Endothelial cell of umbilical vein (primary cell): ENCODE results near the gene BTN3A1. TPM values are rescaled to one million over a fixed set of nuclear protein-coding genes. Genes with fewer than 3 reads are reported as not detected.

ENCODE experiments used
- BruUV-seq: library from RNA; stranded (reverse); fragments of 400-500 nt; replicated peaks from 2 replicates; lab custom pipeline; 2021; lab: Mats Ljungman, UMichigan
- CTCF ChIA-PET: fragments of 300-600, 350-600 bp; sonication (Branson Sonifier 250); formaldehyde crosslinking; loops from one replicate; lab custom pipeline; 2021; ENCODE audit warnings: antibody characterized with exemption, inconsistent platforms; lab: Charles Lee
- POLR2A ChIA-PET: fragments of 300-600, 350-600 bp; sonication (Branson Sonifier 250); formaldehyde crosslinking; loops from one replicate; lab custom pipeline; 2021; ENCODE audit warnings: antibody characterized with exemption, inconsistent platforms; lab: Charles Lee
- DNase-seq: peaks from one replicate; pipeline ENCODE4 v3.0.0-alpha.2; 2011; ENCODE audit warnings: low read depth, low spot score
- FAIRE-seq: peaks from 2 replicates; lab custom pipeline; 2011; peaks lifted over from hg19 to GRCh38; lab: Jason Lieb, UNC
- H2AFZ ChIP-seq: 2 replicates; pipeline ENCODE4 v1.6.0; 2012; ENCODE audit warnings: low read depth, low read length, control low read depth, inconsistent platforms
- H3K27ac ChIP-seq: 2 replicates; pipeline ENCODE4 v1.5.1; 2011; ENCODE audit warnings: low read depth, mild to moderate bottlenecking, control low read depth, low read length, moderate library complexity; ENCODE audit not compliant: insufficient read depth
- H3K27me3 ChIP-seq, 2 experiments: 2 replicates each; pipeline versions ENCODE4 v1.6.0 to v1.6.1; 2011; ENCODE audit warnings: low read length in 2 of 2, mixed read lengths in 1 of 2; ENCODE audit not compliant: control insufficient read depth in 2 of 2, insufficient read depth in 2 of 2
- H3K36me3 ChIP-seq, 2 experiments: 2 replicates in 1 of 2; 3 replicates in 1 of 2; pipeline ENCODE4 v1.5.1; 2011; ENCODE audit warnings: low read length in 2 of 2, mild to moderate bottlenecking in 1 of 2, moderate library complexity in 1 of 2; ENCODE audit not compliant: control insufficient read depth in 2 of 2, insufficient read depth in 2 of 2; ENCODE audit errors: extremely low read depth in 1 of 2
- H3K4me1 ChIP-seq: 3 replicates; pipeline ENCODE4 v1.5.1; 2011; ENCODE audit warnings: mild to moderate bottlenecking, low read length; ENCODE audit not compliant: control insufficient read depth, insufficient read depth; ENCODE audit errors: extremely low read depth
- H3K4me2 ChIP-seq: 2 replicates; pipeline ENCODE4 v1.6.1; 2011; ENCODE audit warnings: low read length, control low read depth, mixed read lengths; ENCODE audit not compliant: insufficient read depth
- H3K4me3 ChIP-seq, 3 experiments: fragments of 200-600 bp in 1 of 3; sonication (generic), shearing (Covaris generic) in 1 of 3; replicated peaks in 1 of 3; 2 replicates each; pipeline ENCODE4 v1.5.1; 2011 to 2016; ENCODE audit warnings: control low read depth in 3 of 3, low read length in 3 of 3, mild to moderate bottlenecking in 2 of 3, inconsistent platforms in 1 of 3, low read depth in 1 of 3, moderate library complexity in 1 of 3; ENCODE audit not compliant: insufficient read depth in 1 of 3
- H3K79me2 ChIP-seq: 2 replicates; pipeline ENCODE4 v1.6.0; 2012; ENCODE audit warnings: low read length, inconsistent platforms; ENCODE audit not compliant: control insufficient read depth, insufficient read depth
- H3K9ac ChIP-seq: replicated peaks from 2 replicates; pipeline ENCODE3; 2011; ENCODE audit warnings: low read length, control low read depth; ENCODE audit not compliant: insufficient read depth; ENCODE audit errors: extremely low read depth
- H3K9me1 ChIP-seq: replicated peaks from 3 replicates; pipeline ENCODE4 v1.6.0; 2011; ENCODE audit warnings: mild to moderate bottlenecking, low read length; ENCODE audit not compliant: control insufficient read depth, insufficient read depth; ENCODE audit errors: extremely low read depth
- H3K9me3 ChIP-seq: replicated peaks from 2 replicates; pipeline ENCODE4 v1.5.1; 2012; ENCODE audit warnings: low read length, inconsistent platforms; ENCODE audit not compliant: control insufficient read depth, insufficient read depth
- H4K20me1 ChIP-seq: replicated peaks from 2 replicates; pipeline ENCODE3; 2011; ENCODE audit warnings: mild to moderate bottlenecking, low read length; ENCODE audit not compliant: control insufficient read depth, insufficient read depth; ENCODE audit errors: extremely low read depth
- CTCF ChIP-seq, 2 donors: IDR thresholded peaks; 1 replicate in 1 of 2; 2 replicates in 1 of 2; pipeline ENCODE4 v1.5.1; 2011; ENCODE audit warnings: low read length in 2 of 2, mild to moderate bottlenecking in 2 of 2, moderate library complexity in 2 of 2, control low read depth in 1 of 2, inconsistent platforms in 1 of 2, low read depth in 1 of 2; ENCODE audit not compliant: insufficient read depth in 1 of 2; ENCODE audit errors: extremely low read depth in 1 of 2
- EZH2 ChIP-seq: IDR thresholded peaks from 2 replicates; pipeline ENCODE4 v1.6.1; 2012; ENCODE audit warnings: borderline replicate concordance, low read depth, mild to moderate bottlenecking, moderate library complexity, low read length, inconsistent platforms; ENCODE audit not compliant: severe bottlenecking
- FOS ChIP-seq: IDR thresholded peaks from 2 replicates; pipeline ENCODE4 v1.6.1; 2011; ENCODE audit warnings: mild to moderate bottlenecking, low read length, moderate library complexity, borderline replicate concordance; ENCODE audit not compliant: insufficient read depth
- GATA2 ChIP-seq: IDR thresholded peaks from 2 replicates; pipeline ENCODE4 v1.7.0; 2011; ENCODE audit warnings: low read depth, mild to moderate bottlenecking, moderate library complexity, mixed read lengths, low read length; ENCODE audit not compliant: insufficient read length, insufficient read depth
- JUN ChIP-seq: IDR thresholded peaks from 2 replicates; pipeline ENCODE4 v1.6.1; 2011; ENCODE audit warnings: borderline replicate concordance, low read depth; ENCODE audit not compliant: insufficient read length, insufficient read depth
- MAX ChIP-seq: IDR thresholded peaks from 2 replicates; pipeline ENCODE4 v1.6.1; 2011; ENCODE audit not compliant: insufficient read depth, insufficient read length
- MYC ChIP-seq: IDR thresholded peaks from one replicate; pipeline ENCODE4 v1.6.1; 2011; ENCODE audit warnings: mild to moderate bottlenecking, low read depth, low read length
- POLR2A ChIP-seq: IDR thresholded peaks from 2 replicates; pipeline ENCODE4 v1.6.1; 2012; ENCODE audit warnings: low read depth, mild to moderate bottlenecking, control low read depth, low read length
- POLR2AphosphoS5 ChIP-seq: IDR thresholded peaks from 2 replicates; pipeline ENCODE4 v1.6.1; 2012; ENCODE audit warnings: low read depth, mild to moderate bottlenecking, control low read depth, low read length, moderate library complexity; ENCODE audit not compliant: insufficient read depth
- dilution Hi-C: fragments of 300-500 bp; cut with MboI; formaldehyde crosslinking; loops from one replicate; pipeline ENCODE4 v1.15.0; 2019; ENCODE audit warnings: low sequenced_read_pairs; ENCODE audit not compliant: extremely low pct_ligation_motif_present
- intact Hi-C: fragments of 100-400 bp; cut with micrococcal nuclease; formaldehyde crosslinking; loops from one replicate; pipeline ENCODE4 v1.10.0; 2022
- polyA plus RNA-seq, 4 experiments: library from polyadenylated mRNA; depleted of rRNA in 3 of 4; stranded (reverse) in 3 of 4; unstranded in 1 of 4; fragments of >200 nt; gene quantifications; 2 replicates each; pipeline versions ENCODE4 v1.2.1 to v1.2.3, GENCODE V29; 2011 to 2012; ENCODE audit warnings: missing spikeins in 1 of 4
- total RNA-seq: library from RNA; stranded (reverse); gene quantifications from 2 replicates; pipeline ENCODE4 v1.2.3, GENCODE V29; 2021

Gene BTN3A1
- total and polyA plus RNA-seq, 2 donors (not counting 3 experiments of a cell fraction or from before 2014, with no cell fraction given), result 7.6 to 12.1 TPM

- CTCF ChIA-PET, result interaction anchor here (0.6 to 2.1 kb wide), 3 partner anchors 66 to 72 kb away, joined by 3 to 7 read pairs (median 4); no protein-coding TSS in a partner anchor
- POLR2A ChIA-PET, result no interaction called here
- Histone ChIP-seq H3K9me1 (no peaks in the 10 kb centered on the region), H3K9me3 (no peaks in the 10 kb centered on the region), H4K20me1 (no peaks in the 10 kb centered on the region), H3K4me1 (peaks cover 22% of the 10 kb centered on the region), H3K79me2 (no peaks in the 10 kb centered on the region), H3K27me3 (no peaks in the 10 kb centered on the region), H3K36me3 (no peaks in the 10 kb centered on the region), H3K9ac (no peak overlapping the region), H2AFZ (peak overlapping the region; percentile 2), H3K27ac (no peak overlapping the region), H3K4me2 (no peak overlapping the region), H3K4me3 (no peak overlapping the region)
- TF ChIP-seq POLR2A (no peak), CTCF (IDR thresholded peaks at IDR 0.05; ENCODE audit: extremely low read depth in 1 of 2, insufficient read depth in 1 of 2, low read depth in 1 of 2, low read length in 2 of 2) (no peak), JUN (no peak), MAX (no peak), EZH2 (no peak), GATA2 (no peak), MYC (no peak), POLR2AphosphoS5 (no peak), FOS (no peak)
- DNase-seq (no peak), FAIRE-seq (no peak)
- intact Hi-C loops, result no loop called here
- dilution Hi-C loops, result no loop called here
- no TSS peak for BruUV-seq
Observed at GRCh38 chr6:26412228-26412627, 10.2 kb downstream of the BTN3A1 start.
